PFSK-1 (cell line): ENCODE measurements around the gene LRFN3.

Experiments used
- POLR2AphosphoS5 ChIP-seq: IDR thresholded peaks from 2 replicates; pipeline ENCODE4 v1.6.1; 2012; ENCODE audit warnings: low read depth, mild to moderate bottlenecking, control low read depth, low read length, moderate library complexity
- TAF1 ChIP-seq: IDR thresholded peaks from 2 replicates; pipeline ENCODE4 v1.6.1; 2012; ENCODE audit warnings: low read length, control low read depth, borderline replicate concordance; ENCODE audit not compliant: insufficient read depth

- TF ChIP-seq TAF1, result no peak
- no peak for TF ChIP-seq POLR2AphosphoS5
Measured at GRCh38 chr19:35919306-35919705, 16.9 kb upstream of the LRFN3 start.
